Activated naive CD4-positive, alpha-beta T cell treated with anti-CD3 and anti-CD28 coated beads, Interleukin-2, amount 50 U/mL, for 24 hours (primary cell): ENCODE results near the gene GALNT9.

Experiments
- H3K27ac Mint-ChIP-seq: one replicate; pipeline ENCODE4 v1.8.0; 2021; ENCODE audit warnings: mild to moderate bottlenecking, mixed read lengths
- H3K27me3 Mint-ChIP-seq: one replicate; pipeline ENCODE4 v1.8.0; 2021; ENCODE audit warnings: mixed read lengths
- H3K36me3 Mint-ChIP-seq: one replicate; pipeline ENCODE4 v1.8.0; 2021; ENCODE audit warnings: mixed read lengths
- H3K4me1 Mint-ChIP-seq: one replicate; pipeline ENCODE4 v1.8.0; 2021; ENCODE audit warnings: mixed read lengths
- H3K4me3 Mint-ChIP-seq: one replicate; pipeline ENCODE4 v1.8.0; 2021; ENCODE audit warnings: mild to moderate bottlenecking, mixed read lengths
- H3K9me3 Mint-ChIP-seq: one replicate; pipeline ENCODE4 v1.8.0; 2021; ENCODE audit warnings: mixed read lengths

Gene GALNT9

GRCh38 chr12:132163041-132163910 lies 166.1 kb downstream of the GALNT9 start:
- H3K27me3 Mint-ChIP-seq, result no peaks in the 10 kb centered on the region
- no peaks in the 10 kb centered on the region for H3K9me3 Mint-ChIP-seq
- H3K4me3 Mint-ChIP-seq, result peak overlapping the region; percentile 42
- no peaks in the 10 kb centered on the region for H3K36me3 Mint-ChIP-seq
- H3K4me1 Mint-ChIP-seq, result peaks cover 13% of the 10 kb centered on the region
- no peak overlapping the region for H3K27ac Mint-ChIP-seq

- Mint-ChIP-seq H3K27me3 (no peaks in the 10 kb centered on the region), H3K27ac (no peak overlapping the region), H3K36me3 (no peaks in the 10 kb centered on the region), H3K4me3 (no peak overlapping the region), H3K9me3 (no peaks in the 10 kb centered on the region), H3K4me1 (peaks cover 13% of the 10 kb centered on the region)
Observed at GRCh38 chr12:132162508-132163031, 166.8 kb downstream of the GALNT9 start.

GRCh38 chr12:132161796-132162507 lies 167.4 kb downstream of the GALNT9 start:
- Mint-ChIP-seq H3K9me3 (no peaks in the 10 kb centered on the region), H3K27me3 (no peaks in the 10 kb centered on the region), H3K36me3 (no peaks in the 10 kb centered on the region), H3K4me3 (no peak overlapping the region), H3K27ac (no peak overlapping the region), H3K4me1 (peaks cover 13% of the 10 kb centered on the region)

- no peaks in the 10 kb centered on the region for H3K9me3 Mint-ChIP-seq
- H3K4me1 Mint-ChIP-seq, result peaks cover 13% of the 10 kb centered on the region
- H3K36me3 Mint-ChIP-seq, result no peaks in the 10 kb centered on the region
- H3K27me3 Mint-ChIP-seq, result no peaks in the 10 kb centered on the region
- H3K4me3 Mint-ChIP-seq, result no peak overlapping the region
- no peak overlapping the region for H3K27ac Mint-ChIP-seq
Observed at GRCh38 chr12:132161036-132161781, 168.2 kb downstream of the GALNT9 start.

- no peaks in the 10 kb centered on the region for H3K9me3 Mint-ChIP-seq
- H3K27ac Mint-ChIP-seq, result no peak overlapping the region
- peaks cover 13% of the 10 kb centered on the region for H3K4me1 Mint-ChIP-seq
- H3K4me3 Mint-ChIP-seq, result no peak overlapping the region
- H3K36me3 Mint-ChIP-seq, result no peaks in the 10 kb centered on the region
- no peaks in the 10 kb centered on the region for H3K27me3 Mint-ChIP-seq
Observed at GRCh38 chr12:132160601-132161035, 168.8 kb downstream of the GALNT9 start.

- Mint-ChIP-seq H3K9me3 (no peaks in the 10 kb centered on the region), H3K36me3 (no peaks in the 10 kb centered on the region), H3K27ac (peak overlapping the region; percentile 36), H3K27me3 (no peaks in the 10 kb centered on the region), H3K4me3 (no peak overlapping the region), H3K4me1 (peaks cover 13% of the 10 kb centered on the region)
Observed at GRCh38 chr12:132160016-132160415, 169.4 kb downstream of the GALNT9 start.

- Mint-ChIP-seq H3K36me3 (no peaks in the 10 kb centered on the region), H3K9me3 (no peaks in the 10 kb centered on the region), H3K4me3 (no peak overlapping the region), H3K27ac (no peak overlapping the region), H3K27me3 (no peaks in the 10 kb centered on the region), H3K4me1 (peaks cover 12% of the 10 kb centered on the region)
Observed at GRCh38 chr12:132159555-132160003, 169.8 kb downstream of the GALNT9 start.

- no peaks in the 10 kb centered on the region for H3K9me3 Mint-ChIP-seq
- no peak overlapping the region for H3K4me3 Mint-ChIP-seq
- H3K4me1 Mint-ChIP-seq, result peaks cover 5% of the 10 kb centered on the region
- H3K36me3 Mint-ChIP-seq, result no peaks in the 10 kb centered on the region
- H3K27ac Mint-ChIP-seq, result no peak overlapping the region
- H3K27me3 Mint-ChIP-seq, result no peaks in the 10 kb centered on the region
Observed at GRCh38 chr12:132158677-132159554, 170.5 kb downstream of the GALNT9 start.

- H3K27ac Mint-ChIP-seq, result no peak overlapping the region
Observed at GRCh38 chr12:132157733-132158409, 171.5 kb downstream of the GALNT9 start.

GRCh38 chr12:132156573-132157325 lies 172.6 kb downstream of the GALNT9 start:
- Mint-ChIP-seq H3K4me3 (no peak overlapping the region), H3K27ac (no peak overlapping the region), H3K9me3 (no peaks in the 10 kb centered on the region), H3K4me1 (no peaks in the 10 kb centered on the region), H3K27me3 (no peaks in the 10 kb centered on the region), H3K36me3 (no peaks in the 10 kb centered on the region)

More at GRCh38 chr12:132157733-132158409, 171.5 kb downstream of the GALNT9 start:
- no peak overlapping the region for H3K4me3 Mint-ChIP-seq
- H3K36me3 Mint-ChIP-seq, result no peaks in the 10 kb centered on the region
- H3K9me3 Mint-ChIP-seq, result no peaks in the 10 kb centered on the region
- H3K4me1 Mint-ChIP-seq, result no peaks in the 10 kb centered on the region
- H3K27me3 Mint-ChIP-seq, result no peaks in the 10 kb centered on the region

GRCh38 chr12:132155771-132156572 lies 173.4 kb downstream of the GALNT9 start:
- Mint-ChIP-seq H3K4me1 (no peaks in the 10 kb centered on the region), H3K4me3 (no peak overlapping the region), H3K27ac (no peak overlapping the region), H3K9me3 (no peaks in the 10 kb centered on the region), H3K36me3 (no peaks in the 10 kb centered on the region), H3K27me3 (no peaks in the 10 kb centered on the region)

- no peaks in the 10 kb centered on the region for H3K9me3 Mint-ChIP-seq
- no peak overlapping the region for H3K27ac Mint-ChIP-seq
- H3K4me3 Mint-ChIP-seq, result no peak overlapping the region
- H3K27me3 Mint-ChIP-seq, result no peaks in the 10 kb centered on the region
- no peaks in the 10 kb centered on the region for H3K4me1 Mint-ChIP-seq
- H3K36me3 Mint-ChIP-seq, result no peaks in the 10 kb centered on the region
Observed at GRCh38 chr12:132154941-132155770, 174.2 kb downstream of the GALNT9 start.
